CD4-positive, alpha-beta T cell treated with Interleukin-17A for 1 hour (primary cell): ENCODE data around the gene EPOP.
"Not testable (repeated sequence)": the region's sequence is repeated elsewhere in the genome, so short reads cannot be mapped to it uniquely, and the experiment has no call there.

ENCODE experiments used
- DNase-seq: peaks from one replicate; pipeline ENCODE4 v3.0.0-alpha.2; 2020

EPOP gene

DNA sequence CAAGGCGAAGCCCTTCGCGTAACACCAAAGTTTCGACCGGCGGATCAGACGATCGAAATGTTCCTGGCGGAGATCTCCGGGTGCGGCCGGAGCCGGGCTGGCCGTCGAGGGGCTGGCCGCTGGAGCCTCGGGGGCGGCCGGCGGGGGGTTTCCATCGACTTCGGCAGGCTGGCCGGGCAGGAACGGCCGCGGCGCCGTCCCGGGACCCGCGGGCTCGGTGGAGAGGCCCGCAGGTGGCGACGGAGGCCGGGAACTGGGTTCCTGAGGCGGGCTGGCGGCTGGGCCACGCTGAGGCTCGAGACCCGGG, 1.1 kb downstream of the EPOP start:
- no peak for DNase-seq

GRCh38 chr17:38672788-38673706, 1.7 kb downstream of the EPOP start:
- no peak for DNase-seq

GRCh38 chr17:38671939-38672720, 2.6 kb downstream of the EPOP start:
- DNase-seq: no peak

- DNase-seq: no peak
Observed at GRCh38 chr17:38669520-38669919, 5.2 kb downstream of the EPOP start.

DNA sequence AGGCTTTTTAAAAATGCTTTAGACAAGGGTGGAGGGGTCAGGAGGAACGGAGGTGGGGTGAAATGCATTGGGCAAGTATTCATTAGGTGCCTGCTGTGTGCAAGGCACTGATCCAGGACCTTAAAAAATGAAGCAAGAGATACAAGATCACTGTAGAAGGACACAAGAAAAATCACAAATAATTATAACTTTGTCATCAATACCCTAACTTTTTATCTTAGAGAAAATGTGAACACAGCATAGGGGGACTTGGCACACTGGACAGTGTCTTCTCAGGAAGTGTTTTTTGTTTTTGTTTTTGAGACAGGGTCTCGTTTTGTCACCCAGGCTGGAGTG, 7.0 kb downstream of the EPOP start:
- DNase-seq: no peak

GRCh38 chr17:38667099-38667786, 7.5 kb downstream of the EPOP start:
- DNase-seq: peak; percentile 70

DNA sequence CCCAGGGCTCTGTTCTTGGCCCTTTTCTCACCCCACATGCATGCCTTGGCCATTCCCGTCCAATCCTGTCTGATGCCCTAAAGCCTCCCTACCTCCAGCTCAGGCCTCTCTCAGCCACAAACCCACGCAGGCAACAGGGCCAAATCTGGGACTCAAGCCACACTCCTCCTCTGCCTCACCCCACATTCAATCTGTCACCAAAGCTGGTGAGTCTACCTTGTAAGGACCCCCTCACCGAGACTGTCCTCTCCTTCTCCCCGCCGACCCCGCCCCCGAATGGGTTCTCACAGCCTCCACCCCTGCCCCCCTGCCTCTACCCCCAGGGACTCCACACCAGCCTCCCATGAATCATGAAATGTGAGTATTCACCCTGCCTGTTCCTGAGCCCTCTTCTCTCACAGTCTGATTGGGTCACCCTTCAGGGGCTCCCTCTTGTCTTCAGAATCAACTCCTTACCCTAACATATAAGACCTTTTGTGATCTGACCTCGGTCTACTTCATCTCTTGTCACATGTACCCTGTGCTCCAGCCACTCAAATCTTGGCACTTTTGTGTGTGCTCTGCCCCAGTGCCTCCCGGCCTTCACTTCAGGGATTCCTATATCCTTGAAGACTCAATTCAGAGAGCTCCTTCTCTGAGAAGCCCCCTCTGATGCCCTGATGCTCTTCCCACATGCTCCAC, 10.7 kb downstream of the EPOP start:
- no peak for DNase-seq

DNA sequence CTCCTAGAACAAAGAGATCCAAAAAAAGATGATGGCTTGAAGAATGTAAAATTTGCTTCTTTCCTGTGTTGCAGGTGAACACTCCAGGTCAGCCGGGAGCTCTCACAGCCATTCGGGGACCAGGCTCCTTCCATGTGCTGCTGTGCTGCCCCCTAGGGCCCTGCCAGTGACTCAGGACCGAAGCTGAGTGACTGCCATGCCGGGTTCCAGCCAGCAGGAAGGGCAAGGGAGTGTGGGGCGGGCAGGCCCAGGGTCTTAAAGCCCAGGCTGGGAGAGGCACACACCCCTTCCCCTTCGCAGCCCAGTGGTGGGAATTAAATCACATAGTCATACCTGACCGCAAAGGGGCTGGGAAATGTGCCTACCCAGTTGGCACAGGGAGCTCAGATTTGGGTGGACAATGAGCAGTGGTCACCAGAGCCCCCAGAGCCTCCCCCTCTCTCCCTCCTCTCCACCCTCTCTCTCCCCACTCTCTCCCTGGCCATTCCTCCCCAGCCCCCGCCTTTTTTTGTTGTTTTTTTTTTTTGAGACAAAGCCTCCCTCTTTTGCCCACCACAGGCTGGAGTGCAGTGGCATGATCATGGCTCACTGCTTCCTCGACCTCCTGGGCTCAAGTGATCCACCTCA, 11.5 kb downstream of the EPOP start:
- DNase-seq: peak; percentile 36

- no peak for DNase-seq
Observed at GRCh38 chr17:38660097-38661025, 14.4 kb downstream of the EPOP start.

- no peak for DNase-seq
Observed at GRCh38 chr17:38659415-38659814, 15.3 kb downstream of the EPOP start.

DNA sequence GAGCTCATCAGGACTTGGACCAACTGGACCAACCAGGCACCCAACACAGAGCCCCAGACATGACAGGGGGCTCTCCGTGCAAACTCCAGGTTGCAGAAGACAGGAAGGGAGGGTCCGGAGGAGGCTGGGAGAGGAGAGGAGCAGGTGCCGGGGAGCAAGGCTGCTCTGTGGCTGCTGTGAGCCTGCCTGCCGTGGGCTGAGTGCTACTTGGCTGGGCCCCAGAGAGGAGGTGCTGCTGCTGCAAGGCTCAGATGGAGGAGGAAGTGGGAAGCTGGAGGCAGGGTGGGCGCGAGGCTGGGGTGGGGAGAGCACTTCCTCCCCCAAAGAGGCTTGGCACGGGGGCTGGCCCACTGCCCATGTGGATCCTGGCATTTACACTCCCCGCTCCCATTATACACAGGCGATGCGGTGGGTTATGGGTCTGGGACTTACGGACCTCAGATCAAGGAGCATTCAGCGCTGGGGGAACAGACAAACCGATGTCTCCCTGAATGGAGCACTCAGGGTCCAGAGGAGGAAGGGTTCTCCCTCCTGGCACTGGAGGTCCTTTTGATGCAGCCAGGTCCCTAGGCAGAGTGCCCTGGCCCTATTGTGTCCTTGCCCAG, 15.9 kb downstream of the EPOP start:
- no peak for DNase-seq

- DNase-seq: no peak
Observed at GRCh38 chr17:38657824-38658740, 16.7 kb downstream of the EPOP start.

- DNase-seq: no peak
Observed at GRCh38 chr17:38656959-38657823, 17.6 kb downstream of the EPOP start.

DNA sequence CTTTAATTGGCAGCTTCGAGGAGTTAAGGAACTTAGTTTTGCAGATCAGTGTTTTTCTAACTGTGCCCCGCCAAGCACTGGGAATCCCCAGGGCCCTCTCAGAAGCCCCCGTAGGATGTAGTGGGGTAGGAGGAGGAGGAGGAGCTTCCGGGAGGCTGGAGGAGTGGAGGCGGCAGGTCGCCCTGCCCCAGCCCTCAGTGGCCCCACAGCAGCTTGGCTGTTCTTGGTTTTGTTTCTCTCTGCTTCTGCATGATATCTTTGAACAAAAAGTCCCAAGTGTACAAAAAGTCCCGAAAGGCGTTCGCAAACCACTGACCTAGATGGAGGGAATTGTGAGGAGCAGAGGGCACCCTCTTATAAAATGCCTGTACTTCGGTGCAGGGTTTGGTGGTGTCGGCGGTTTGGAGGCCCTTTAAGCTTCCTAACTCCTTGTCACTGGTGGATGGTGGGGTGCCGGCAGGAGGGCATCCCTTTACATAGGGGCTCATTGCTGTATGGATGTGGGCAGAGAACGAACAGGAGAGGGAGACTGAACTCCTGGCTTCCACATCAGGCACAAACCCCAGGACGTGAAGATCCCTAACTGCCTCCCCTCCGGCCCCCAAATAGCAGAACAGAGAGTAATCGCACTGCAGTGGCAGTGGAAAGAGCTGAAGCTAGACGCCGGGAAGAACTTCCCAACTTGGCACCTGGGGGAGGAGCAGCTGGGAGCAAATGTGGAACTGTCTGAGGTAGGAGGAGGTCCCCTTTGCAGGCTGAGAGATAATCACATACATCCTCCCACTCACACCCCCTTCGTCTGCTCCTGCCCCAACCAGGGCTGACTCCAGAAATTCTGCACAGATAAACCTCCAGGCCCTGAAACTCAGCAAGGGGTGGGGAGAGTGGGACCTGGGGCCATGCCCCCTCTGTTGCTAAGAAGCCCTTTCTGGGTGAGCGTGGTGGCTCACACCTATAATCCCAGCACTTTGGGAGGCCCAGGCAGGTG, 20.1 kb downstream of the EPOP start:
- no peak for DNase-seq

DNA sequence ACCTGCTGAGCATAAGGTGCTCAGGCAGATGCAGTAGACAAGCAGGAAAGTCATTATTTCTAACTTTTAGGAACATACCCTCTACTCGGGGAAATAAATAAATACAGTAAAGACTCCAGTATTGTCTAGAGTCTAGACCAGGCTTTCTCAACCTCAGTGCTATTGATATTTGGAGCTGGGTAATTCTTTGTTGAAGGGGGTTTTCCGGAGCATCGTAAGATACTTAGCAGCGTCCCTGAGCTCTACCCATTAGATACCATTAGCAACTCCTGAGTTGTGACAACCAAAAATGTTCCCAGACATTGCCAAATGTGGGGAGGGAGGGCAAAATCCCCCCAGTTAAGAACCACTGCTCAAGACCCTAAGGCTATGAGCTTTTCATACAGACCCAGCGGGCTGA, 21.1 kb downstream of the EPOP start:
- DNase-seq: no peak

DNA sequence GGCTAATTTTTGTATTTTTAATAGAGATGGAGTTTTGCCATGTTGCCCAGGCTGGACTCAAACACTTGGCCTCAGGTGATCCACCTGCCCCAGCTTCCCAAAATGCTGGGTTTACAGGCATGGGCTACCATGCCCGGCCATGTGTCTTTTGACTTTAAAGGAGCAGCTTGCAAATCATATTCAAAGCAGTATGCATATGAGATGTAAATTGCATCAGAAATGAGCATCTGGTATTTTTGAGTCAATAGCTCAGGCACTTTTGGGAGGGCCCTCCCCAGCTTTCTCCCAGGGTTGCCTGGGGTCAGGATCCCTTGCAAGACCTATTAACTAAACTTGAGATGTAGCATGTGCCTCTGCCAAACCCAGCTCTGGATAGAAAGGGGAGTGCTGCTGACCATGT, 21.5 kb downstream of the EPOP start:
- DNase-seq: no peak

- DNase-seq: not testable (repeated sequence)
Observed at GRCh38 chr17:38650653-38651173, 24.0 kb downstream of the EPOP start.
